ENCODE results near the gene NOL8.

Gene NOL8

DNA sequence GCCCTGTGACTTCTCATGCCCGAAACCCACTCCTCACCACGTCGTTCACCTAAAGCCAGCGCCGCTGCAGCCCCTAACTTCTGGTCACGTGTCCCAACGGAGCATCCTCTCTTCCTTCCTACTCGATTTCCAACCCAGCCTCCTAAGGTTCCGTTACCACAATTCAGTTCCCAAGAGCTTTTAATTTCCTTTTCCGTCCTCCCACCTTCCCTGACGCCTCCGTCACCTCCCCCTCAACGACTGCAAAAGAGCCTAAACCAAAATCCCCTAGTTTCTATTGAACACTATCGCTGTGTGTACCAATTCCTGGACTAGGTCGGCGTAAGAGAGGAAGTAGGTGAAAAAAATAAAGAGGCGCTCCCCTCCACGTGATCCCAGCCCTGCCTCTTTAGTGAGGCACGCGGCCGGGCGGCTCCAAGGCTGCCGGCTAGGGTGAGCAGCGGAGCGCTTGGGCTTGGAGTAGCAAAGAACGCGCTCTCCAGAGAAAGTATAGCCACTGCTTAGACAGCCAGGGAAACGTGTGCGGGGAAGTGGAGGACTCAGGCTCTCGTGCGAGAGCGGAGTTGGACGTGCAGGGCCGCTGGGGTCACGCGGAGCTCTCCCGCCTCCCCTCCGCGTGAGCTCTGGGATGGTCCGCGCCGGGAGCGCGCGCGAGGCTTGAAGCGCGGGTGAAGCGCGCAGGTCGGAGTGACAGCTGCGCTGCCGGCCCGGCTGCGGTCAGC, at the start of gene NOL8, which contains the start of gene CENPP:
NOL8 (minus strand) TSS at position 82 of the 722 bp plus-strand sequence. CDS start 1,189 bp downstream, outside the sequence.
CENPP (plus strand) TSS at position 685 of the 722 bp plus-strand sequence.
- peak; percentile 74 for DNase-seq (ENCODE audit: low read depth)

DNA sequence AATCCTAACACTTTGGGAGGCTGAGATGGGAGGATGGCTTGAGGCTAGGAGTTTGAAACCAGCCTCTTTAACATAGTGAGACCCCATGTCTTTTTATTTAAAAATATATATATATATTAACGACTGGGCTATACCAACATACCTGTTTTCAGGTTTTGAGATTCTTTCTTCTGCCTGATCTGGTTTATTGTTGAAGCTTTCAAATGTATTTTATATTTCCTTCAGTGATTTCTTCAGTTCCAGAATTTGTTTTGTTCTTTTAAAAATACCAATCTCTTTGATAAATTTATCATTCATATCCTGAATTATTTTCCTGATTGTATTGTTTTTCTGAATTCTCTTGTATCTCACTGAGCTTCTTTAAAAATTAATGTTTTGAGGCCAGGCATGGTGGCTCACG, 48.0 kb upstream of the NOL8 start:
- DNase-seq (ENCODE audit: low read depth), result no peak

DNA sequence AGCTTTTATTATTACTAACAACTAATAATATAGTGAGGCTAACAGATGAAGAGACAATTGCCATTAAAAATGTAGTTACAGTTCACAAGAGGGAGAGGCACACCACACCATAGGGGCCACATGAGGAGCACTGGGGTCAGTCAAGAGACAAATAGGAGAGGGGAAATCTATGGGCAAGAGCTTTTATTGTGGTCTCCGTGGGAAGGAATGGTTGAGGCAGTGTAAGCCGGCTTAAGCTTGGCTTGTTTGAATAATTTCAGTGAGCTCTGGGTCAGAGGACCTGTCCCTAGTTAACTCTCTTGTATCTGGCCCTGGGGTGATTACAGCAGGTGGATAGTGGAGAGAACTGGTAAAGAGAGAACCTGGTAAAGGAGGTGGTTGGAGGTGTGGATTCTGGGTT, 43.9 kb upstream of the NOL8 start:
- DNase-seq (ENCODE audit: low read depth), result no peak

DNA sequence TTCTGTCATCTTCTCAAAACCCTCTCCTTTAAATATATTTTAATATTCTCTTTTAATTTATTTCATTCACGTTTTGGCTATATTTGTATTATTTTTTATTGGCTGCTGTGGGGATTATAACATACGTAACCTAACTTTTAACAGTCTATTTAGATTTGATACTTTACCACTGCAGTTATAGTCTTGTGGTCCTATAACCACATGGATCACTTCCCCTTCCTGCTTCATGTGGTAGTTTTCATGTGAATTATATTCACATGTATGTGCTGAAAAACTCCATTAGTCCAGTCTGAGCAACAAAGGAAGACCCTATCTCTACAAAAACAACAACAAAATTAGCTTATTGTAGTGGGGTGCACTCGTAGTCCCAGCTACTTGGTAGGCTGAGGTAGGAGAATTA, 34.9 kb upstream of the NOL8 start:
- DNase-seq (ENCODE audit: low read depth), result no peak

DNA sequence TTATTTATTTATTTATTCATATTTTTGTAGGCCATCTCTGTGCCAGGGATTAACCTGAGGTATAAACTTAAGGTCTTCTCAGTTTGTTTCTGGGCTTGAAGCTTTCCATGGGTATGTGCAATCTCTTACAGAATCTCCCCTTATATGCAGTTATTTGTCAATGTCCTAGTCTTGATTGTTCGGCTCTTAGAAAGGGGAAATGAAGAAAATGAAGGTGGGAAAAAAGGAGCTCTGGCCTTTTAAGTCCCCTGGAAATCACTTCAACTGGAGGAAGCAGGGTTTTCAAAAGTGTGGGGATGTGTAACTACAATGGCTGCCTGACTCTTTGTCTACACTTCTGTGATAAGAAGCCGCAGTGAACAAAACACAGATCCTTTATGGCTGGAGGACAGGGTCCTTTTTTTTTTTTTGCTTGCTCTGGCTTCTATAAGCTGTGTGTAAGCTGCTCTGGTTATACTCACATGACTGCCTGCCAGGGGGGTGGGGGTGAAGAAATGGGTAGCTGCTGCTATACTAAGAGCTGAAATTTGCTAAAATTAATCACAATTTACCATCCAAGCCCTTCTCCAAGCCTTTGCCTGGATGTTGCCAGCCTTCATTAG, 34.3 kb upstream of the NOL8 start:
- no peak for DNase-seq (ENCODE audit: low read depth)

DNA sequence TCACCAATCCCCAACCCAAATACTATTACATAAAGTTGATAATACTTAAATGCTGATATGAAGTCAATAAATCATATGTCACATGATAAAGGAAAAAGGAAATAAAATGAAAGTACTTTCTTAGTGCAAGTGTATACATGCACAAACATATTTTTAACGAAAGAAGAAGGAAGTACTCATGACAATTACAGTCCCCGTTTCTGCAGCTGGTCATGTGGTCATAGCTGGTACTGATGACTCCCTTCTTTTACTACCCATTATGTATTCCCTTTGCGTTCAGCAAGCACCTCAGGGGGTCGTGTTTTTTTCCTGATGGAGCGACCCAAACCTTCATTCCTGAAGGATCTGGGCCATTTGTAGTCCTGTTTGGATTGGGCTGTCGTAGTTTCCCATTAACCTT, 27.9 kb upstream of the NOL8 start:
- no peak for DNase-seq (ENCODE audit: low read depth)

DNA sequence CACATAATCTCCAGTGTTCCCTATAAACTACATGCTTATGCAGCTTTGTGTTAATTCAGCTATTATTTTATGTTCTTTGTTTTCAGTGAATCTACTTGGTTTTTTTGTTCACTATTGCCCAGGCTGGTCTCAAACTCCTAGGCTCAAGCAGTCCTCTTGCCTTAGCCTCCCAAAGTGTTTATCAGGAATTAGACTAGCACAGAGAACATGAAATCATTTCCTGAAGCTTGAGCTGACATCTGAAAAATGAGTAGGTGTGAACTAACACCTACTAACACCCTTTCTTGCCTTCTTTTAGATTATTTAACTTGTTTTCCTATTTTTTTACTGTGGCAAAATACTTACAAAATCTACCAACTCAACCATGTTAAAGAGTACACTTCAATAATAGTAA, 25.6 kb upstream of the NOL8 start:
- no peak for DNase-seq (ENCODE audit: low read depth)

DNA sequence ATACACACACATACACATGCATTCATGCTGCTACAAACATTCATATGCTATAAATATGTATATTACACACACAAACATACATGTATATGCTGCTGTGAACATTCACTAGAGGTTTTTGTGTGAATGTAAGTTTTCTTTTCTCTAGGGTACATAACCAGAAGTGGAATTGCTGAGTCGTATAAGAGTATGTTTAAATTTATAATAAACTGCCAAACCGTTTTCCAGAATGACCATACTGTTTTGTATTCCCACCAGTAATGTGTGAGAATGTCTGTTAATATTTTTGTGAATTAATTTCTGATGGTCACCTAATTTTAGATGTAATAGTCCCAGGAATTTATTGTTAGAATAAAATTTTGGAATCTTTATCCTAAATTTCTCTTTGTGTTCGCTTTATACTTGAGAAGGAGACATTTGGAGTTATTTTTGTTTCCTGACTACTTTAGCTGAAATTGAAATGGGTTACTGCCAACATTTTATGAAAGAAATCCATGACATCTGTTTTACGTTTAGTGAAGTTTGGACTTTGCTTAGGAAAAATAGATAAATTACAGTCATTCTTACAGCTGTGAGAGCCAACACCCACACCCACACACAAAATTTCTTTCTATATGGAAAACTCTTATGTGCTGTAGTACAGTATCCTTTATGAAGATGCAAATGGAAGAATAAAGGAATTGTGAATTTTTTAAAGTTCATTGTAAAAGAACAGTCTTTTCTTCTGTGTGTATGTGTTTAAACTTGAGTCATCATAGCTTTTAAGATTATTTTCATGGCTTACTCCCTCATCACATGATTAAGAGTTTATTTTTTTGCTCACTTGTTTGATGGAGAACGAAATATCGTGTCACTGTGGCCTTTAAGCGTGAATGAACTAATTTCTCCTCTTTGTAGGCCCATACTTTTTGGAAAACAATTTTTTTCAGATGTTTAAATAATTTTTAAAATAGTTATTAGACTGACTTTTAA, 24.9 kb upstream of the NOL8 start:
- DNase-seq (ENCODE audit: low read depth), result no peak

DNA sequence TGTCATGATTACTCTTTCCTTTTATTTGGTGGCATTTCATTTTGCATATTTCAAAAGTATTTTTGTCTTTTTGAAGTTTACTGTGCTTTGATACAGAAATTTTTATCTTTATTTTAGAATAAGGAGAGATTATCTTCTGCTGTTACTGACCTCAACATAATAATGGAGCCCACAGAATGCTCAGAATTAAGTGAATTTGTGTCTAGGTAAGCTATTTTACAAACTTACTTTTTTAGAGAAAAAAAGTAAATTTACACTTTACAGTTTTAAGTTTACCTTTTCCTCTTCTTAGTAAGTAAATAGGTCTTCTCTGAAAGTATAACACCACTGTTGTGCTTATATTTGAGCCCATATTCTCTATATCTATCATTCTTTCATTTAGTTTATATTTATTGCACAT, 20.4 kb upstream of the NOL8 start:
- no peak for DNase-seq (ENCODE audit: low read depth)

DNA sequence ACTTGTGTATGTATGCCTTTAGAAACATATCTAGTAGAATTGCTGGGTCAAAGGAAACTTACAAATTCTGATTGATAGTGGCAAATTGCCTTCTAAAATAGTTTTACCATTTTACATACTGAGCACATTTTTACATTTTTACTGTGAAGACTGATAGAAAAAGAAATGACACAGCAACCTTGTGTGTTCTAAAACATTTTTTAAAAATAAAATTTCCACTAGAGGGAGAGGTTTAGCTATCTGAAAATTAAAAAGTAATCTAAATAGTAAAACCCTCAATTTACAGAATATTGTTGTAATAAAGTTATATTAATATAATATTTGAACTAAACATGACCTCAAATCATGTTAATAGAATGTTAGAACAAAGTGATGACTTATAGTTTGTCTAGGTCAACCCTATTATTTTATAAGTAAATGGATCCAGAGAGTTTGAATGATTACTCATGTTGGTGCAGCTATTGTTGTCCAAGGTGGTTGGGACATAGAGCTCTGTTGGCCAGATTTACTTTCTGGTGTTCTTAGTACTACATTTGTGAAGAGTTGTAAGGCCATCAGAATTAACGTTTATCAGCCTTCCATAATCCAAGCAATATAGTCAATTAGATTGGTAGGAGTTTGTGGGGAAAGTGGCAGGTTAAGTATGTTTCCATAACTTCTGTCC, 17.8 kb upstream of the NOL8 start:
- no peak for DNase-seq (ENCODE audit: low read depth)

DNA sequence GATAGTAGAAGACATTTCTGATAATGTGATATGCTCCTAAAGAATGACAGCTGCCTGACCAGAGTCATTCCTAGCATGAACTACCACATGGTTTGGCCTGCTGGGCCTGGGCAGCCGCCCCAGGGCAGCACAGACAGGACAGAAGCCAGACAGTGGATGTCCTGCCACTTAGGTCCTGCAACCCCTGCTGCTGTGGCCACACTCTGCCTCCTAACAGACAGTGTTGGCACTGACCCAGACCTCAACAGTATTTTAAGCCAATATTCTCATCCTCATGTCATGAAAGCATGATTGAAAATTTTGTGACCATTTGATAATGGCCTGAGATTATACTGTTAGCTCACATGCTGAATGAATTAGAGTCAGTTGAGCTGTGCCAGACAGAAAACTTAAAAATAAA, 16.4 kb upstream of the NOL8 start:
- no peak for DNase-seq (ENCODE audit: low read depth)

DNA sequence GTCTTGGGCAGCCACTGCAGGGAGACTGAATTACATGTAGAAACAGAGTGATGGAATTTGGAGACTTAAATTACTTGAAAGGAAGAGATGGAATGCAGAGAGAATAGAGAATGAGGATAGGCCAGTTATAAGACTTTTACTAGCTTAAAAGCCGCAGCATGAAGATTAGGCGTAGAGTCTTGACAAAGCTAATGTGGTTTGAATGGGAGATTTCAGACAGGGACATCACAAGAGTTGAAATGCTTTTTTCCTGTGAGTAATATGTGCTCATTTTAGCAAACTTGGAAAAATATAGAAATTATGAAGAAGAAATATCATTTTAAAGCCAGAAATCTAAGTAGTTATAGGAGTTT, 8.1 kb upstream of the NOL8 start:
- no peak for DNase-seq (ENCODE audit: low read depth)

DNA sequence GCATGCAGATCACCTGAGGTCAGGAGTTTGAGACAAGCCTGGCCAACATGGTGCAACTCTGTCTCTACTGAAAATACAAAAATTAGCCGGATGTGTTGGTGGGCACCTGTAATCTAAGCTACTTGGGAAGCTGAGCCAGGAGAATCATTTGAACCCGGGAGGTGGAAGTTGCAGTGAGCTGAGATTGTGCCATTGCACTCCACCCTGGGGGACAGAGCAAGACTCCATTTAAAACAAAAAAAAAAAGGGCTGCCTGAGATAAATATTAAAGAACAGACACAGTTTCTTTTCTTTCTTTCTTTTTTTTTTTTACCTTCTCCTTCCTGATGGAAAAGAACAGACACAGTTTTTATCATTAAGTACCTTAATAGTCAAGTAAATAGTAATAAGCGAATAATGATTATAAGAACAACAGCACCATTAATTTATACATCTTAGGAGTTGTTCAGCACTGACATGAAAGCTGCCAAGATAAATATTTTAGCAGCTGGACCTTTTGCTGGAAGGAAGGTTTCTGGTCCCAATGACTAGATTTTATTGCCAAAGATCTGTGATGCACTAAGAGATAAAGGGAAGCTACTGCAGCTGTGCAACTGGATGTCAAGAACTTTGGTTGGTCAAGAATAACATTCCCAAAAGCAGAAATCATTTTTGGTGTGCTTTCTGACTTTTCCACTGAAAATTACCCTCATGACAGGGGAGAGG, 7.6 kb upstream of the NOL8 start:
- DNase-seq (ENCODE audit: low read depth), result no peak

DNA sequence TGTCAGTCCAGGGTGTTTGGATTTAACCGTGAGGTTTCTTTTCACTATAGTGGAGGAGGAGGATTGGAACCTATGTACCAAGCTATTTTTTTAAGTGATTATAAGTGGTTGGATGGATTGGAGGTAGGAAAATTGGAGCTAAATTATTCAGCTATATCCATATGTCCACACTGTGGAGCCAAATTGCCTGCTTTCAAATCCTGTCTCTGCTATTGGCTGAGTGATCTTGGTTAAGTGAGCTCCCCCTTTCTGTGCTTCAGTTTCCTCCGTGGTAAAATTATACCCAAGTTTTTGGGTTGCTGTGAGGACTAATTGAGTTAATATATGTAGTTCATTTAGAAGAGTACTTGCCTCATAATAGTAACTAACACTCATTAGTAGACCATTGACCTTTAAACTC, 3.1 kb upstream of the NOL8 start:
- DNase-seq (ENCODE audit: low read depth), result no peak

DNA sequence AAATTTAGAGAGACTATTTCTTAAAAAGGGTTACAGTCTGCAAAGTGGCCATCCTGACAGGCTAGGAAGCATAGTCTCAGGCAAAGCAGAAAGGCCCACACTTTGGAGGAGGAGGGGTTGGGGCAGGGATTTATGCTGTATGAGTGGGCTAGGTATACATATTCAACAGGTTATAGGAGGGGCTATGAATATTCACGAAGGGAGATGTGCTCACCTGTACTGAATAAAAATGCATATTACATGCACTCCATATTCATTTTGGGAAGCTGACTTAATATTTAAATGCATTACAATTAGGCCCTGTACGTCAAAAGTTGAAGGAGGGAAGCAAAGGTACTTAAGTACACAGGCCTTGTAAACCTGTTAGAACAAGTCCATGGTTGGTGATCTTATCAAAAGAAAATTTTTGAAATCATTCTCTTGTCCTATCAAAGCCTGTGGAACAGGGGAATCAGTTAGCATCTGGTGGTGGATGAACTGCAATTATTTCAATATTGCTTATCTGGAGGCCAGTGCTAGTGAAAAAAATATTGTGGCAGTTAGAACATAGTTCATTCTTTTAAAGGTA, 2.2 kb upstream of the NOL8 start:
- DNase-seq (ENCODE audit: low read depth), result no peak

DNA sequence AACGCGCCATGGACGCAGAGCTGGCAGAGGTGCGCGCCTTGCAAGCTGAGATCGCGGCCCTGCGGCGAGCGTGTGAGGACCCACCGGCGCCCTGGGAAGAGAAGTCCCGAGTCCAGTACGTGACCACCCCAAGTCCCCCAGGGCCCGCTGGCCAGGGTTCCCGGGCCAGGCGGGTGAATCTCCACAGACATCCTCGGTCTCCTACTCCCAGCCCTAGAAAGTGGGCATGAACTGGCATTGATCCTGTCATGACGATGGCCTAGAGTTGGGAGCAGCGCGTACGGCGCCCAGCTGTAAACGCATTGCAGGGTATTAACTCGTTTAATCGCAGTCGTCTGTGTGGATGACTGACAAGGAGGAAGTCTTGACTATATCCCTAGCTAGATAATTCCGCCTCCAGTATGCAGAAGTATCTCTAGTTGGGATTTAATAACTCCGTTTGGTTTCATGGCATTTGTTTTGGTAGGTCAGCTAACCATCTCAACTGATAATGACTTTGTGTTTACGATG, 896 bp upstream of the NOL8 start:
- DNase-seq (ENCODE audit: low read depth), result no peak

DNA sequence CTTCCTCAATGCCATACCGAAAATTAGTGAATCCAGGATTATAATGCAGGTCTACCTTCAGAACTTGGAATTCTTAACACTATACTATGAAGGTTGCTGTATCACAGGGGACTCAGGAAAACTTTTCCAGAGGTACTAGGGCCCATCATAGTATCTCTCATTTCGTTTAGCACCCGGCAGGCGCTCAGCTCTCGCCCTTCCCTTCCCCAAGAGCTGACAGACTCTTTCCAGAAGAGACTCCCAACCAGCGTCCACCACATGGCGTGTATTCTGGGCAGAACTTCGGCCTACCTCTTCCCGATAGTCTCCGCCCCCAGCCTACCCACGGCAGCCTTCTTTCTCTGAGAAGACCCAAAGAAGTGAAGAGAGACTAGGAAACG, 271 bp downstream of the NOL8 start:
- no peak for DNase-seq (ENCODE audit: low read depth)

DNA sequence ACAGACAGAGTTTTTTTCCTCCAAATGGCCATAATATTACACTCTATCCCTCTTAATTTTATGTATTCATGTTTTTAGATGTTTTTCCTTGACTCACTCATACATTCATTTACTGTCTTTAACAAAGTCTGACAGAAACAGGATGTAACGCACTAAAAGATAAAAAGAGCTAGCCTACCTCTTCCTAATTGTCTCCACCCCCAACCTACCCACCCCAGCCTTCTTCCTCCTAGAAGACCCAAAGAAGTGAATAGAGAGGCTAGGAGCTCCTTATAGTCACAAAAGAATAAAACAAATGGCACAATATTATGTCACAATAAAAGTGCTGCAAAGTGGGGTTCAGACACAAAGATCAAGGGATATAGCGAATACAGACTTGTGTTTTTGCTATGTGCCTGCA, 719 bp downstream of the NOL8 start:
- no peak for DNase-seq (ENCODE audit: low read depth)

DNA sequence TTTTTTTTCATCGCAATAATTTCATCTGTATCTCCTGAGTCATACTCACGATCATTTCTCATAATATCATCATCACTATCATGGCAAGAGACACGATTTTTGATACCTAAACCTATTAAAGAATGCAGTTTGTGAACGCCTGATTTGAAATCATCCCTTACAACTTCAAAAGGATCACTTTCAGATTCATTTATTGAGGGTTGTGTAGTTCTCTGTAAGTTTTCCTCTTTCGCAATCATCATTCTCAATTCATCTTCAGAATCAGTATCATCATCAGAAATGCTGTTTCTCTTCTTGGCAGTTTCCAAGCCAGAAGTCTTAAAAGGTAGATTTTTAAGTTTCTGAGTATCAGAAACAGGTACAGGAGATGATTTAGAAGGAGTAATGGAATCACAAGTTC, 9.7 kb downstream of the NOL8 start:
- no peak for DNase-seq (ENCODE audit: low read depth)

DNA sequence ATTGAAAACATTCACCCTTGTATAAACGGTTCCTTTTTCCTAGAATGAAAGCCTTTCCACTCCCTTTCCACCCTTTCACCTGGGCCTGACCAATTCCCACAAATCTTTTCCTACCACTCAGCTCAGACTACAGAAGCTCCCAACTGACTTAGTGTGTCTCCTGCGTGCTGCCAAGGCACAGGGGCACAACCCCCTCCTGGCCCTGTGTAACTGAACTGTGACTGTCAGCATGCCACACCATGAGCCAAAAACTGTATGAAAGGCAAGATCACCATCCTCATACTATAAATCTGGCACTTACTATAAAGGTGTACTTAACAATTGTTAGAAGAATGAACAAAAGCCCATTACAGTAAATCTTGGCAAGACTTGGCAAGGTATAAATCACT, 11.5 kb downstream of the NOL8 start:
- no peak for DNase-seq (ENCODE audit: low read depth)

DNA sequence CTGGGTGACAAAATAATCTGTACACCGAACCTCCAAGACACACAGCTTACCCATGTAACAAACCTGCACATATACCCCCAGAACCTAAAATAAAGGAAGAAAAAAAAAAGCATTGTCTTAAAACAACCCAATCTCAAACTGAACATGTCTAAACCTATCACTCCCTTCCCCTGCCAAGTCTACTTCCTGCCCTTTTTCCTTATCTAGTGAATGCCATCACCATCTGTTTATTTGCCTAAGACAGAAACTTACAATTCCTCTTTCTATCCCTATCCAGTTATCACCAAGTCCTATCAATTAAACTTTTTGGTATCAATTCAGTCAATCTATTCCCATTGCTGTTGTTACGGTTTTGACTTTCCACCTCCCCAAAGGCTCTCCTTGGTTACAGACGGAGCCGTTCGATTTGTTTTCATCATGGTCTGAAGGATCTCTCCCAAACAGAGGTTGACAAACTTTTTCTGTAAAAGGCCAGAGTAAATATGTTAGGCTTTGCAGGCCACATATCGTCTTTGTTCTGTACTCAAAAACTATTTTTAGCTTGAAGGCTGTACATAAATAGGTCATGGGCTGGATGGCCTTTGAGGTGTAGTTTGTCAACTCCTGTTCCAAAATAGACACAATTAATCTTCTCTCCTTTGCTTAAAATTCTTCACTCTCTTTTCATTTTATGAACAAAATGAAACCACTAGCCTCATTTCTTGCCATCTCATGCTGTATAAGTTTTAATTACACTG, 12.1 kb downstream of the NOL8 start:
- no peak for DNase-seq (ENCODE audit: low read depth)
